GM12874 (cell line): ENCODE results near the gene CEP128.
A peak's percentile ranks its signal among the peaks of the same experiment; 100 is the strongest.

Experiments used
- CTCF ChIP-seq: IDR thresholded peaks from 2 replicates; pipeline ENCODE4 v1.5.1; 2011; ENCODE audit warnings: low read depth, mild to moderate bottlenecking, control low read depth, low read length, moderate library complexity; ENCODE audit not compliant: insufficient read depth

Gene CEP128

DNA sequence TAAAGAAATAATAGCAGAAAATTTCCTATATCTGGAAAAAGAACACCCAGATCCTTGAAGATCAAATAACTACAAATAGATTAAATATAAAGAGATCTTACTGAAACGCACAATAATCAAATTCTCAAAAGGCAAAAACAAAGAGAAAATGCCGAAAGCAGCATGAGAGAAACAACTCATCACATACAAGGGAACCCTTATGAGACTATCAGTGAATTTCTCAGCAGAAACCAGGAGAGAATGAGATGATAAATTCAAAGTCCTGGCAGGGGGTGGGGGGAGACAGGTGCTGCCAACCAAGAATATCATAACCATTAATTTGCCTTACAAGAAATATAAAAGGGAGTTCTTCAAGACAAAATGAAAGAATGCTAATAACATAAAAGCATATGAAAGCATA is 73.7 kb downstream of the CEP128 start:
- TF ChIP-seq CTCF, result no peak

DNA sequence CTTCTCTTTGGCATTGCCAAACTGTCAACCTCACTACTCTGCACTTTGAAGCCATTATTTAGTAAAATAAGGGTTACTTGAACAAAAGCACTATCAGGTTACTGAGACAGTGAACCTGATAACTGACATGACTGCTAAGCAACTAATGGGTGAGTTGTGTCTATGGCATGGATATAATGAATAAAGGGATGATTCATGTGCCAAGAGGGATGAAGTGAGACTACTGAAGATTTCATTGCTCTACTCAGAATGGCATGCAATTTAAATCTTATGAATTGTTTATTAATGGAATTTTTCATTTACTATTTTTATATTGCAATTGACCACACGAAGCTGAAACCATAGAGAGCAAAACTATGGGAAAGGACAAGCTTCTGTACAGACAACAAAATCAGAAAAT is 74.4 kb downstream of the CEP128 start:
- TF ChIP-seq CTCF, result no peak

GRCh38 chr14:80865565-80865964 is 76.0 kb downstream of the CEP128 start:
- no peak for TF ChIP-seq CTCF

DNA sequence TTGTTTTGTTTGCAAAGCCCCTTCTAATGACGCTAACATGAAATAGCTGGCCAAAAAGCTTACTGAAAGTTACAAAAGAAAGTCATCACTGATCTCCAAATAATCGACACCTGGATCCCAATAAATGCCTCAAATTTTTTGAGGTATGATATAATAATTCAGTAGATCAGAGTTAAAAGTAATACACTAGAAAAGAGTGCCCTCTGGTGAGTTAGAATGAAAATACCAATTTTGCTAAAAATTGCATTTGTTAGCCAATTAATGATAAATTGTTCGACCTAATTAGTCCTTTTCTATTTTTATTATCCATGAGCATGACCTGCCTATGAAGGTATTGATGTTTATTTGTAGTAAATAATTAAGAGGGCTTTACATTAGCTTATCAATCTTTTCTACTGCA is 78.6 kb downstream of the CEP128 start:
- TF ChIP-seq CTCF, result no peak

DNA sequence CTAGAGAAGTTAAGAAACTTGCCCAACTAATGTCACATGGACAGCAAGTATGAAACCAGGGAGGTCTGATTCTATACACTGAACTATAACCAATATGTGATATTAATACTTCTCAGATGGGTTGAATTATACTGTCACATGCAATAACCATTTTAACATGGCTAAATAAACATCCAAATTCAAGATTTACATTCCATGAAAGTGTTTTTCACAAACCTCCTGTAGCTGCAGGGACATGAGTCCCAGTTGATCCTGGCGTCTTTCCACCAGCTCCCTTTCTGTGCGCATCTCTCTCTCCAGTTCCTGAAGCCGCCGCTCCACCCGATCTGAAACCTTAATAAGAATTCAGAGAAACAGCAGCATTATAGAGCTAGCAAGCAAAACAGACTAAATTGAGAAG is 79.0 kb downstream of the CEP128 start:
- TF ChIP-seq CTCF, result no peak

DNA sequence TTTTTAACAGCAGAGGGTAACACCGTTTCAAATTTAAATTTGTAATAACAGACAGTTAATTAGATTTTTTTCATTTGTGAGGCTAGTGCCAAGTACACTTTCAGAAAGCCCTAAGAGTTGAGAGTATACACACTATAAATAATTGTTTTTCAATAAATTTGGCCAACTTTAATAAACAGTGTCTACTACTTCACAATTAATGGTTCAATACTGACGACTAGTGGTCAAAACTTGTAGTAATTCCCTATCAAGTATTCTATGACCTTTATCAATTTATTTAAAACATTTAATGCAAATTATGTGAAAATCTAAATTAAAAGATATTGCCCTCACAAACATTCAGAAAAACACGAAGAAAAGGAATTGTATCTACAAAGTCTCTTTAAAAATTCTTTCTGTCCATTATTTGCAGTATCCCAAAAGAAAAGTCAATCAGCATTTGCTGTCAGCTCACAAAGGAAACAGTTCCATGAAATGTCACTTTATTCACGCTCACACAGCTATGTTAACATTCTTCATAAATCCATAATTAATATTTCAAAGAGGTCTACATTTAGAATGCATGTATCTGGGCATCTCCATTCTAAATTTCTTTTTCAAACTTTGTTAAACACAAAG is 91.2 kb downstream of the CEP128 start:
- 0 out of 2 replicates have a peak, but pooled peaks have one; percentile 12 for TF ChIP-seq CTCF

DNA sequence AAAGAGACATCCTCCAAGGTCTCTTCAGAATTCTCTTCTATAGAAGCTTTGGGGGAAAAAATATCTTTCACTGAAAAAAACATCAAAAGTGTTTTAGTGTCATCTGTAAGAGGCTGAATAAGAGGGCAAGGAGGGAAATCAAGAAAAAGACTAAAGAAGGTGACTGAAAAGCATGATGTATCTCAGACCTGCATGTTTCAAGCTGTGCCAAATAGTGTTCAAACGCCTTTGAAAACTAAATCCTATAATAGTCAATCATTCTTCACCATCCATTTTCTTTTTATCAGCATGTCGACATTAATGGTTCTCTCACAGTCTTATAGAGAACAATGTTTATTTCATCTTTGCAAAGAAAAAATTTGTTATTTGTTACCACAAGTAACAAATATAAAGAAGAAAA is 94.5 kb downstream of the CEP128 start:
- no peak for TF ChIP-seq CTCF
